Measurements from ENCODE around the gene FPR1.

Gene FPR1

GRCh38 chr19:51751655-51752054 is at the start of gene FPR1:
Gene FPR1, minus strand, starts transcription at chr19:51751878. Its CDS starts 4,884 bp downstream, at chr19:51746994.
- DNase-seq: no peak

- no peak for DNase-seq
Measured at GRCh38 chr19:51800473-51801244, 49.0 kb upstream of the FPR1 start.

- no peak for DNase-seq
Measured at GRCh38 chr19:51799774-51800472, 48.2 kb upstream of the FPR1 start.

GRCh38 chr19:51799034-51799773 is 47.5 kb upstream of the FPR1 start:
- DNase-seq: no peak

GRCh38 chr19:51798062-51798461 is 46.4 kb upstream of the FPR1 start:
- no peak for DNase-seq

GRCh38 chr19:51797480-51797879 is 45.8 kb upstream of the FPR1 start:
- DNase-seq: no peak

GRCh38 chr19:51796195-51796679 is 44.6 kb upstream of the FPR1 start:
- no peak for DNase-seq

GRCh38 chr19:51794885-51795490 is 43.3 kb upstream of the FPR1 start, which contains the start of gene FPR3:
Gene FPR3, plus strand, starts transcription at chr19:51795157. Its CDS starts 28,592 bp downstream, at chr19:51823749.
- DNase-seq: no peak

GRCh38 chr19:51793994-51794393 is 42.3 kb upstream of the FPR1 start:
- no peak for DNase-seq

GRCh38 chr19:51792932-51793331 is 41.3 kb upstream of the FPR1 start:
- DNase-seq: no peak

- DNase-seq: no peak
Measured at GRCh38 chr19:51789061-51789795, 37.5 kb upstream of the FPR1 start.

GRCh38 chr19:51788029-51788428 is 36.4 kb upstream of the FPR1 start:
- no peak for DNase-seq

GRCh38 chr19:51786646-51787494 is 35.2 kb upstream of the FPR1 start:
- DNase-seq: no peak

GRCh38 chr19:51784922-51785690 is 33.4 kb upstream of the FPR1 start:
- DNase-seq: no peak

GRCh38 chr19:51784109-51784785 is 32.6 kb upstream of the FPR1 start:
- no peak for DNase-seq

GRCh38 chr19:51783372-51783771 is 31.7 kb upstream of the FPR1 start:
- peak; percentile 13 for DNase-seq

- DNase-seq: no peak
Measured at GRCh38 chr19:51781999-51782398, 30.3 kb upstream of the FPR1 start.

GRCh38 chr19:51780270-51780669 is 28.6 kb upstream of the FPR1 start:
- no peak for DNase-seq

GRCh38 chr19:51779703-51780102 is 28.0 kb upstream of the FPR1 start:
- DNase-seq: no peak

GRCh38 chr19:51779181-51779580 is 27.5 kb upstream of the FPR1 start:
- DNase-seq: no peak
